HG03060 (cell line): ENCODE data around the gene PRRG4.

Source experiments
- ATAC-seq: cut with Tn5 transposase; IDR thresholded peaks from one replicate; pipeline ENCODE4 v1.9.1; 2021; ENCODE audit warnings: low read depth, moderate number of reproducible peaks; ENCODE audit not compliant: unreplicated experiment

PRRG4 gene

DNA sequence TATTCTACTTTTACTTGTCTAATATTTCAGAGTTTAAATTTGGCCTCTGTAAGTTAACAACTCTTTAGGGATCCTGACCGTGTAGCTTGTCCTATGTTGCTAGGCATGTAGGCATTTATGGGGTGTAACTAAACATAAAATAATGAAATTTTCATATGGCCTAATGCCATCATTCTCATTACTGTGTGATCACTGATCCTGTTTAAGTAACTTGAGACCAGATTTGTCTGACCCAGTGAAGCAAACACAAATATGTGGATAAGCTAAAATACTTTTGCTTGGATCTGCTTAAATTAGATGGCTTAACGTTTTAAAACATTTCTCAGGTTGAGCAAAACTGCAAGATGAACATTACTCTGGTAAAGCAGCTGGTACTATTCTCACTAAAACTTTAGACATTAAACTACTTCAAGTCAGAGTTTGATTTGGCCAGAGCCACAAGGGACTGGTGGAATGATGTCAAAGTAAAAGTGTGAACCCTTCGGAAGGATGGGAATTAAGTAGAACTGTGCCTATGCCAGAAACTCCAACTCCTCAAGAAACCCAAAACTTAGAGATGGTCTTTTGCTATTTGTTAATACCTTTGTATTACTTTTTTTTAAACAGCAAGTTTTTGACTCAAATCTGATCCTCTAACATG lies 75.4 kb downstream of the PRRG4 start:
- no peak for ATAC-seq
